PFSK-1 (cell line): Measurements from ENCODE around the gene RNF103.
A peak's percentile ranks its signal among the peaks of the same experiment; 100 is the strongest.

ENCODE experiments used
- FOXP2 ChIP-seq: optimal IDR thresholded peaks from 2 replicates; pipeline ENCODE3; 2011; ENCODE audit warnings: borderline replicate concordance, control low read depth, inconsistent platforms; ENCODE audit not compliant: insufficient read depth; ENCODE audit errors: extremely low read length, extremely low read depth
- POLR2AphosphoS5 ChIP-seq: IDR thresholded peaks from 2 replicates; pipeline ENCODE4 v1.6.1; 2012; ENCODE audit warnings: low read depth, mild to moderate bottlenecking, control low read depth, low read length, moderate library complexity
- REST ChIP-seq, 2 experiments: IDR thresholded peaks; 2 replicates each; pipeline versions ENCODE4 v1.6.1 to v1.8.0; 2011 to 2012; ENCODE audit warnings: low read depth in 2 of 2, low read length in 2 of 2, control low read depth in 1 of 2, inconsistent platforms in 1 of 2, mild to moderate bottlenecking in 1 of 2, moderate library complexity in 1 of 2; ENCODE audit not compliant: insufficient read depth in 1 of 2
- SIN3A ChIP-seq: IDR thresholded peaks from 2 replicates; pipeline ENCODE4 v1.6.1; 2012; ENCODE audit warnings: mild to moderate bottlenecking, low read length, moderate library complexity, borderline replicate concordance; ENCODE audit not compliant: insufficient read depth
- TAF1 ChIP-seq: IDR thresholded peaks from 2 replicates; pipeline ENCODE4 v1.6.1; 2012; ENCODE audit warnings: low read length, control low read depth, borderline replicate concordance; ENCODE audit not compliant: insufficient read depth

Gene RNF103

GRCh38 chr2:86624267-86624547 lies 542 bp upstream of the RNF103 start:
- TF ChIP-seq FOXP2: no peak
- TF ChIP-seq TAF1: no peak
- no peak for TF ChIP-seq SIN3A
- TF ChIP-seq REST (IDR thresholded peaks at IDR 0.05; ENCODE audit: insufficient read depth in 1 of 2, low read depth in 2 of 2, low read length in 2 of 2): no peak
- TF ChIP-seq POLR2AphosphoS5: no peak

- no peak for TF ChIP-seq POLR2AphosphoS5
- TF ChIP-seq TAF1: 0 out of 2 replicates have a peak, but pooled peaks have one; percentile 5
These were observed 597 bp downstream of the RNF103 start for GRCh38 chr2:86623043-86623493.

GRCh38 chr2:86622519-86623042 lies 1.1 kb downstream of the RNF103 start:
- no peak for TF ChIP-seq REST (IDR thresholded peaks at IDR 0.05; ENCODE audit: insufficient read depth in 1 of 2, low read depth in 2 of 2, low read length in 2 of 2)
- TF ChIP-seq TAF1: no peak
- TF ChIP-seq SIN3A: no peak
- no peak for TF ChIP-seq FOXP2

- TF ChIP-seq FOXP2: no peak
- peak; percentile 31; the same call in 1 of the 2 replicates for TF ChIP-seq SIN3A
These were observed 2.3 kb downstream of the RNF103 start for GRCh38 chr2:86621280-86621943.

- TF ChIP-seq SIN3A: no peak
- TF ChIP-seq REST (IDR thresholded peaks at IDR 0.05; ENCODE audit: insufficient read depth in 1 of 2, low read depth in 2 of 2, low read length in 2 of 2): no peak
- TF ChIP-seq FOXP2: no peak
- TF ChIP-seq TAF1: no peak
- TF ChIP-seq POLR2AphosphoS5: no peak
These were observed 5.9 kb downstream of the RNF103 start for GRCh38 chr2:86617738-86618137.

- no peak for TF ChIP-seq FOXP2
- TF ChIP-seq TAF1: no peak
- TF ChIP-seq SIN3A: no peak
- no peak for TF ChIP-seq POLR2AphosphoS5
- TF ChIP-seq REST (IDR thresholded peaks at IDR 0.05; ENCODE audit: insufficient read depth in 1 of 2, low read depth in 2 of 2, low read length in 2 of 2): no peak
These were observed 6.5 kb downstream of the RNF103 start for GRCh38 chr2:86617153-86617552.
